Endothelial cell of umbilical vein (primary cell): Measurements from ENCODE around the gene SRRM2.

ENCODE experiments used
- CTCF ChIP-seq, 2 donors: IDR thresholded peaks; 1 replicate in 1 of 2; 2 replicates in 1 of 2; pipeline ENCODE4 v1.5.1; 2011; ENCODE audit warnings: low read length in 2 of 2, mild to moderate bottlenecking in 2 of 2, moderate library complexity in 2 of 2, control low read depth in 1 of 2, inconsistent platforms in 1 of 2, low read depth in 1 of 2; ENCODE audit not compliant: insufficient read depth in 1 of 2; ENCODE audit errors: extremely low read depth in 1 of 2
- EZH2 ChIP-seq: IDR thresholded peaks from 2 replicates; pipeline ENCODE4 v1.6.1; 2012; ENCODE audit warnings: borderline replicate concordance, low read depth, mild to moderate bottlenecking, moderate library complexity, low read length, inconsistent platforms; ENCODE audit not compliant: severe bottlenecking
- JUN ChIP-seq: IDR thresholded peaks from 2 replicates; pipeline ENCODE4 v1.6.1; 2011; ENCODE audit warnings: borderline replicate concordance, low read depth; ENCODE audit not compliant: insufficient read length, insufficient read depth
- POLR2A ChIP-seq: IDR thresholded peaks from 2 replicates; pipeline ENCODE4 v1.6.1; 2012; ENCODE audit warnings: low read depth, mild to moderate bottlenecking, control low read depth, low read length
- POLR2AphosphoS5 ChIP-seq: IDR thresholded peaks from 2 replicates; pipeline ENCODE4 v1.6.1; 2012; ENCODE audit warnings: low read depth, mild to moderate bottlenecking, control low read depth, low read length, moderate library complexity; ENCODE audit not compliant: insufficient read depth

- TF ChIP-seq CTCF (IDR thresholded peaks at IDR 0.05; ENCODE audit: extremely low read depth in 1 of 2, insufficient read depth in 1 of 2, low read depth in 1 of 2, low read length in 2 of 2) (no peak), JUN (no peak), POLR2AphosphoS5 (no peak), POLR2A (no peak), EZH2 (no peak)
These were observed 2.5 kb upstream of the SRRM2 start for GRCh38 chr16:2749936-2750335.
